Measurements from ENCODE around the gene SPRED2.

DNA sequence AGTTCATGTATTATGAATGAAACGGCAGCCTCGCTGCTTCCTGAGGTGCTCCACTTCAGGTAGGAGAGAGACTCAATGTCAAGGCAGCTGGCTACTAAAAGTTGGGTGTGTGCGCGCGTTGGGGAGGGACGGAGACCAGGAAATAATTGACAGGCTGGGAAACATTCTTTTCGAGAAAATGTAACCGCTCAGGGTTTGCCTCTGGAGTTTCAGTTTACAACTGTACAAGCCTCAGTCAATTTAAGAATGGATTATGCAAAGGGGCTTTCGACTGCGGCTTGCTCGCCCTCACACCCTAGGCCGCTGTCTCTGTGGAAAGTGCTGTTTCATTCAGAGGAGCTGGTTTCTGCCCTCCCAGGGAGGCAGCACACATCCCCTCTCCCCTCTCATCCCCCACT, 4.4 kb upstream of the SPRED2 start:
- TF ChIP-seq, protein P1, sequence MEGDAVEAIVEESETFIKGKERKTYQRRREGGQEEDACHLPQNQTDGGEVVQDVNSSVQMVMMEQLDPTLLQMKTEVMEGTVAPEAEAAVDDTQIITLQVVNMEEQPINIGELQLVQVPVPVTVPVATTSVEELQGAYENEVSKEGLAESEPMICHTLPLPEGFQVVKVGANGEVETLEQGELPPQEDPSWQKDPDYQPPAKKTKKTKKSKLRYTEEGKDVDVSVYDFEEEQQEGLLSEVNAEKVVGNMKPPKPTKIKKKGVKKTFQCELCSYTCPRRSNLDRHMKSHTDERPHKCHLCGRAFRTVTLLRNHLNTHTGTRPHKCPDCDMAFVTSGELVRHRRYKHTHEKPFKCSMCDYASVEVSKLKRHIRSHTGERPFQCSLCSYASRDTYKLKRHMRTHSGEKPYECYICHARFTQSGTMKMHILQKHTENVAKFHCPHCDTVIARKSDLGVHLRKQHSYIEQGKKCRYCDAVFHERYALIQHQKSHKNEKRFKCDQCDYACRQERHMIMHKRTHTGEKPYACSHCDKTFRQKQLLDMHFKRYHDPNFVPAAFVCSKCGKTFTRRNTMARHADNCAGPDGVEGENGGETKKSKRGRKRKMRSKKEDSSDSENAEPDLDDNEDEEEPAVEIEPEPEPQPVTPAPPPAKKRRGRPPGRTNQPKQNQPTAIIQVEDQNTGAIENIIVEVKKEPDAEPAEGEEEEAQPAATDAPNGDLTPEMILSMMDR (IDR thresholded peaks at IDR 0.05), result no peak
- no peak for TF ChIP-seq POLR2A (IDR thresholded peaks at IDR 0.05)

Measured in testis (tissue), 2 donors.